ENCODE measurements around the gene CRY1.
A peak's percentile ranks its signal among the peaks of the same experiment; 100 is the strongest.

Gene CRY1

GRCh38 chr12:106955377-106956047 lies 137.8 kb downstream of the CRY1 start, which contains the start of gene TMEM263:
Gene TMEM263, plus strand, starts transcription at chr12:106955907. Its CDS starts 11,210 bp downstream, at chr12:106967117.
- peak; percentile 75 for DNase-seq

DNA sequence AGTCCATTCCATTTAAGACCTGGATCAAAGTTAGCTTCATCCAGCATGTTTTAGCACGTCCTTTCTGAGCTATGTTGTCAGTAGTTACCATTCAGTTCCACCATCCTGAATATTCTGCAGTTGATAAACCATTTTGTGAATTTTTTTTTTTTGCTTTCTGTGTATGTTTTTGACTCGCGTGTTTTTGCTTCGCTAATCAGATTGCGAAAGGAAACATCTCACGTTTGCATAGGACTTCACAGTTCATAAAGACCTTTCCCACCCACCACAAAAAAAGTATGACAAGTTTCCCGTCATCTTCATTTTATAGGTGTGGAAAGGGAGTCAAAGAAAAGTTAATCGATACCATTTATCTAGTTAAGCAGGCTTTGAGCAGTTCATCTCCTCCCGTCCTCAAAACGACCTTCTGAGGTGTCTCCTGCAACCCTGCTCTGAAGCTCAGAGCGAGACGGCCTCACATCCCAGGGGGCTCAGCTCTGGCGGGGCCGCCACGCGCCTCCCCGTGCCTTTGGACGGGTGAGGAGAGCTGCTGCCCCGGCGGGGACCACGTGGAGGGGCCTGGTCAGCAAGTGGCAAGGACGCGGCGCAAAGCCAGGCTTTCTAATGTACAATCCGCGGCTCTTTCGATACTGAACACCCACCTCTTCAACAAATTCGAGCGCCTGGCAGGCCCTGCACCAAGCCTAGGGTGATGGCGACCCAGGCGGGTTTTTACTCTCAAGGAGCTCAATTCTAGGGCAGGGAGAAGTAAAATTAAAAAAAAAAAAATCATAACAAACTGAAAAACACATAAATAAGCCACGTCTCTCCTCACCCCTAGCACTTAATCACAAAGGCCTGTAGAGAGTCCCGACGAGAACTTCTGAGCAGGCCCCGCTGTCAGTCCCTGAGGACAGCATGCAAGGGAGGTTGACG lies 138.6 kb downstream of the CRY1 start:
- DNase-seq, result no peak

DNA sequence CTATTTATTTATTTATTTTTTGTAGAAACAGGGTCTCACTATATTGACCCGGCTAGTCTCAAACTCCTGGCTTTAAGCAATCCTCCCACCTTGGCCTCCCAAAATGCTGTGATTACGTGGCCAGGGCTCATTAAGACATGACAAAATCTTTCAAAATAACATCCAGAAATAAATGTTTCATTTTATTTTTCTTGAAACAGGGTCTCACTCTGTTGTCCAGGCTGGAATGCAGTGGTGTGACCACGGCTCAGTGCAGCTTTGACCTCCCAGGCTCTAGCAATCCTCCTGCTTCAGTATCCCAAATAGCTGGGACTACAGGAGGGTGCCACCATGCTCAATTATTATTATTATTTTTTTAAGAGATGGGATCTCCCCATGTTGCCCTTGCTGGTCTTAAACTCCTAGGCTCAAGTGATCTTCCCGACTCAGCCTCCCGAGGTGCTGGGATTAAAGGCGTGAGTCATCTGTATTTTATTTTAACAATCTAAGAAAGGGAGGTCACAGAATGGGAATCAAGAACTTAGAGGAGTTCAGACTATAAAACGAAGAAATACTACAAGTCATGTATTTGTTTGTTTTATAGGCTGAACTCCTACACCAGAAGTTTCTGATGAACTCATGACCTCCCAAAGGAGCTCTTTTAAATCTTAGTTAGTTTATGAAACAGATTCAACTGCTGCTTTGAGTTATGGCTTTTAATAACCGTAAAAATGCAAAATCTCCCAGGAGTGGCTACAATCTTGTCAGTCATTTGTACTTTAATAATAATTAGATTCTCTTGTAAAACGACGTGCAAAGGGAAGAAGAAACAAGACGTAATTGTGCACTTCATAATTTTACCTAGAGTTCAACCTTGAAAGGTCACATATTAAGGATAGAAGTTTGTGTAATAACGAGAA lies 139.7 kb downstream of the CRY1 start:
- DNase-seq, result no peak

- DNase-seq, result no peak
These were observed 142.8 kb downstream of the CRY1 start for GRCh38 chr12:106950591-106950990.

GRCh38 chr12:106947461-106947860 lies 145.9 kb downstream of the CRY1 start:
- no peak for DNase-seq

DNA sequence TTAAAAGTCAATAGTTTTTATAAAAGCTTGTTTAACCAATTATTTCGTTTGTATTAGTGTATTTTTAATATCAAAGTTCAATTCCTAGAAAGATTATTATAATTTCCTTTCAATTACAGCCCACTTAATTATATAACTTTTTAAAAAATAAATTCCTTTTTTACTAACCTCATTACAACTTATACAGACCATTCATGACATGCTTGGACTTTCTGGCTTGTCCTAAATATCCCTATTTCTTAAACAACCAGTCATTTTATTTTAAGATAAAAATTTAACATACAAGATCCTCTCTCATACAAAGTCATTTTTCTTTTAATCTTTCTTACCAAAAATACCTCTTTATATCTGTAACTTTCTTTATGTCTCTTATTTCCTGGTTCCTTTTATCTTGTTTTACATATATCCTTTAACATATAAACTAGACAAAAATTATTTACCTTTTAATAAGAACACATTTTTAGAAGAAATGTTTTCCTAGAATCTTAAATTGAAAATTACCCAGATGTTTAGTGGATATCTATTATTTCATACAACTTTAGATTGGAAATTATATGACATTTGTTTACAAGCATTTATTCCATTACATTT lies 148.0 kb downstream of the CRY1 start:
- no peak for DNase-seq

DNA sequence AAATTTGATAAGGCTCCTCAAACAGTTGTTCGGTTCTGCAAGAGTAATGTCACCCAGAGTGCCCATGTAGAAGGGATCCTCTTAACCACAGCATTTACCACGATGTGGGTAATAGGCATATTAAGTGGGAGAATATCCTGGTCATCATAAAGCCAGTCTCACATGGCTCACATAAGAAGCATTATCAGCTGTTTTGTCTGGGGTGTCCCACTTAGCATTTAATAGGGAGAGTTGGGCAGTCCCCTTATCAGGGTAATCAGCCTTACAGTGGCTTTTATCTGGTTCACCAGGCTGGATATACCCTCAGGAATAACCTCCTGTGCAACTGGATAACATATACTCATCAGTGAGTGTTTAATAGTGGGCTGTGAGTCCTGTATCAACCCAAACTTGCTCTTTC lies 150.6 kb downstream of the CRY1 start:
- no peak for DNase-seq

DNA sequence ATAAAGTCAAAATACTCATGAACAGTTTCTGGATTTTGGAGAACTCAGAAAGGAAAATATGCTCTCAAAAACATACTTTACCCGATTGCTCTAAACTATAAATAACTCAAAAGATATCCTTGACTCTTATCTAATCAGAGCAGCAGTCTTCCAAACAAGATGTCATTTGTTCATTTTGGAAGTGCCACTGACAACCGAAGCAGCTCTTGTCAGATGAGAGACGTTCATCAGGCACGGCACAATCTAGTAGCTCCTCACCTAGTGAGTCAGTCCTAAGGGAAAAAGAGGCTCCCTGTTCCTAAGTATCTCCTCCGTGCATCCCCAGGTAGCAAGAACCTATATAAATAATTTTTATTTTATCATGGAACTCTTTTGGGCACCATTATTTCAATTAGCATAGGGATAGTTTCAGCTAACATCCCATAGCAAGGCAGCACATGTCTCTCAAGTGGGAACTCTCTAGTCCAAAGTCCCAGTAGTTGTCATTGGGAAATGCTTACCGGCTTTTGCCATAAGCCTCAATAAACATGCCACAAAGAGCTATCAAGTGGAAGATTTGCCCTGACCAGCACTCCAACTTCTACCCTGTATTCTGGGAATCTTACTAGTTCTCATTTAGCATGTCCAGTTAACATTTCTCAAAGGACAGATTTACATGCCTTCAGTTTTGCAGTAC lies 151.7 kb downstream of the CRY1 start:
- DNase-seq, result no peak
